HEK293 (cell line): ENCODE results near the gene GPRC5B.

Experiments used
- CTCF ChIA-PET: fragments of 350-600 bp; formaldehyde crosslinking; extraction: SDS; loops from one replicate; lab custom pipeline; 2021; ENCODE audit warnings: antibody characterized with exemption; lab: Yijun Ruan, JAX
- POLR2A ChIA-PET: fragments of 300-600 bp; formaldehyde crosslinking; extraction: SDS; loops from one replicate; lab custom pipeline; 2020; ENCODE audit warnings: antibody characterized with exemption, inconsistent platforms; lab: Yijun Ruan, JAX
- H3K27ac ChIP-seq: fragments of 200-500 bp; sonication (Bioruptor generic); 2 replicates; pipeline ENCODE4 v1.5.1; 2014; ENCODE audit warnings: low read depth, low read length, control low read depth, inconsistent platforms; ENCODE audit errors: extremely low read depth
- H3K36me3 ChIP-seq, 2 experiments: fragments of 200-500 bp in 1 of 2; sonication (Bioruptor generic) in 1 of 2; 1 replicate in 1 of 2; 2 replicates in 1 of 2; pipeline ENCODE4 v1.5.1; 2014 to 2017; ENCODE audit warnings: inconsistent platforms in 2 of 2, low read length in 2 of 2; ENCODE audit not compliant: control insufficient read depth in 2 of 2, insufficient read depth in 1 of 2
- H3K4me1 ChIP-seq: fragments of 200-500 bp; sonication (Bioruptor generic); 2 replicates; pipeline ENCODE4 v1.5.1; 2014; ENCODE audit warnings: mild to moderate bottlenecking, low read length, inconsistent platforms; ENCODE audit not compliant: control insufficient read depth, insufficient read depth
- H3K4me3 ChIP-seq: 2 replicates; pipeline ENCODE4 v1.5.1; 2011; ENCODE audit warnings: low read depth, mild to moderate bottlenecking, control low read depth, low read length, moderate library complexity
- H3K9me3 ChIP-seq: fragments of 200-500 bp; sonication (Bioruptor generic); 2 replicates; pipeline ENCODE4 v1.5.1; 2014; ENCODE audit warnings: low read depth, low read length, inconsistent platforms; ENCODE audit not compliant: control insufficient read depth, insufficient read depth
- BCL6B ChIP-seq: fragments of 450-650 bp; formaldehyde crosslinking; IDR thresholded peaks from 2 replicates; pipeline ENCODE4 v1.5.1; 2017; ENCODE audit warnings: missing biosample characterization, missing genetic modification characterization
- GLI4 ChIP-seq: fragments of 450-650 bp; formaldehyde crosslinking; IDR thresholded peaks from 2 replicates; pipeline ENCODE4 v1.5.1; 2016; ENCODE audit warnings: missing biosample characterization, missing genetic modification characterization
- GLIS1 ChIP-seq: fragments of 450-650 bp; formaldehyde crosslinking; IDR thresholded peaks from 2 replicates; pipeline ENCODE4 v1.5.1; 2016; ENCODE audit warnings: missing biosample characterization, missing genetic modification characterization
- KLF1 ChIP-seq: fragments of 450-650 bp; formaldehyde crosslinking; IDR thresholded peaks from 2 replicates; pipeline ENCODE4 v1.5.1; 2016; ENCODE audit warnings: missing biosample characterization, missing genetic modification characterization
- KLF7 ChIP-seq: fragments of 450-650 bp; formaldehyde crosslinking; IDR thresholded peaks from 2 replicates; pipeline ENCODE4 v1.5.1; 2016; ENCODE audit warnings: missing biosample characterization, missing genetic modification characterization, borderline replicate concordance
- KLF8 ChIP-seq: fragments of 450-650 bp; formaldehyde crosslinking; IDR thresholded peaks from 2 replicates; pipeline ENCODE4 v1.5.1; 2016; ENCODE audit warnings: missing biosample characterization, missing genetic modification characterization
- KLF9 ChIP-seq: fragments of 450-650 bp; formaldehyde crosslinking; IDR thresholded peaks from 2 replicates; pipeline ENCODE4 v1.5.1; 2016; ENCODE audit warnings: missing biosample characterization, missing genetic modification characterization, low read depth
- SALL2 ChIP-seq: fragments of 450-650 bp; formaldehyde crosslinking; IDR thresholded peaks from 2 replicates; pipeline ENCODE4 v1.5.0; 2017; ENCODE audit warnings: missing biosample characterization, mild to moderate bottlenecking, missing genetic modification characterization, borderline replicate concordance
- SP3 ChIP-seq: fragments of 450-650 bp; formaldehyde crosslinking; IDR thresholded peaks from 2 replicates; pipeline ENCODE4 v1.5.1; 2016; ENCODE audit warnings: missing biosample characterization, missing genetic modification characterization
- WT1 ChIP-seq: fragments of 450-650 bp; formaldehyde crosslinking; IDR thresholded peaks from 2 replicates; pipeline ENCODE4 v1.5.1; 2016; ENCODE audit warnings: missing biosample characterization, missing genetic modification characterization
- ZBTB17 ChIP-seq: fragments of 450-650 bp; formaldehyde crosslinking; IDR thresholded peaks from 2 replicates; pipeline ENCODE4 v1.5.1; 2016; ENCODE audit warnings: missing biosample characterization, missing genetic modification characterization
- ZBTB26 ChIP-seq: fragments of 450-650 bp; formaldehyde crosslinking; optimal IDR thresholded peaks from 2 replicates; pipeline ENCODE3; 2016; ENCODE audit warnings: missing biosample characterization, mild to moderate bottlenecking, missing genetic modification characterization
- ZBTB44 ChIP-seq: fragments of 450-650 bp; IDR thresholded peaks from 2 replicates; pipeline ENCODE4 v1.5.1; 2018; ENCODE audit warnings: missing biosample characterization, mild to moderate bottlenecking, missing genetic modification characterization
- ZFP69B ChIP-seq: fragments of 450-650 bp; formaldehyde crosslinking; IDR thresholded peaks from 2 replicates; pipeline ENCODE4 v1.5.1; 2016; ENCODE audit warnings: missing biosample characterization, missing genetic modification characterization
- ZIC2 ChIP-seq: fragments of 450-650 bp; formaldehyde crosslinking; IDR thresholded peaks from 2 replicates; pipeline ENCODE4 v1.5.1; 2016; ENCODE audit warnings: missing biosample characterization, missing genetic modification characterization
- ZNF10 ChIP-seq: fragments of 450-650 bp; formaldehyde crosslinking; IDR thresholded peaks from 2 replicates; pipeline ENCODE4 v1.5.1; 2017; ENCODE audit warnings: missing biosample characterization, missing genetic modification characterization
- ZNF175 ChIP-seq: fragments of 450-650 bp; formaldehyde crosslinking; IDR thresholded peaks from 2 replicates; pipeline ENCODE4 v1.5.1; 2016; ENCODE audit warnings: missing biosample characterization, missing genetic modification characterization
- ZNF214 ChIP-seq: fragments of 450-650 bp; formaldehyde crosslinking; IDR thresholded peaks from 2 replicates; pipeline ENCODE4 v1.5.1; 2017; ENCODE audit warnings: missing biosample characterization, mild to moderate bottlenecking, missing genetic modification characterization, borderline replicate concordance
- ZNF274 ChIP-seq, 2 experiments: fragments of 200-500 bp in 1 of 2; fragments of 450-650 bp in 1 of 2; sonication (Bioruptor generic) in 1 of 2; formaldehyde crosslinking in 1 of 2; IDR thresholded peaks; 2 replicates each; pipeline versions ENCODE4 v1.5.1 to v1.6.1; 2014 to 2016; ENCODE audit warnings: borderline replicate concordance in 1 of 2, inconsistent platforms in 1 of 2, low read length in 1 of 2, missing biosample characterization in 1 of 2, missing genetic modification characterization in 1 of 2
- ZNF335 ChIP-seq: fragments of 450-650 bp; formaldehyde crosslinking; conservative IDR thresholded peaks from 2 replicates; pipeline ENCODE4 v1.5.1; 2016; ENCODE audit warnings: missing biosample characterization, missing genetic modification characterization
- ZNF530 ChIP-seq: fragments of 450-650 bp; formaldehyde crosslinking; IDR thresholded peaks from 2 replicates; pipeline ENCODE4 v1.5.1; 2016; ENCODE audit warnings: low read depth, missing biosample characterization, missing genetic modification characterization
- ZNF677 ChIP-seq: fragments of 450-650 bp; IDR thresholded peaks from 2 replicates; pipeline ENCODE4 v1.5.0; 2018; ENCODE audit warnings: missing biosample characterization, mild to moderate bottlenecking, missing genetic modification characterization, moderate library complexity
- ZNF777 ChIP-seq: fragments of 450-650 bp; formaldehyde crosslinking; IDR thresholded peaks from 2 replicates; pipeline ENCODE4 v1.5.1; 2017; ENCODE audit warnings: missing biosample characterization, missing genetic modification characterization, borderline replicate concordance
- ZNF785 ChIP-seq: fragments of 450-650 bp; formaldehyde crosslinking; IDR thresholded peaks from 2 replicates; pipeline ENCODE4 v1.5.1; 2016; ENCODE audit warnings: missing biosample characterization, missing genetic modification characterization
- ZNF791 ChIP-seq: fragments of 450-650 bp; formaldehyde crosslinking; IDR thresholded peaks from 2 replicates; pipeline ENCODE4 v1.5.1; 2016; ENCODE audit warnings: missing biosample characterization, missing genetic modification characterization
- ZNF792 ChIP-seq: fragments of 450-650 bp; formaldehyde crosslinking; IDR thresholded peaks from 2 replicates; pipeline ENCODE4 v1.5.1; 2016; ENCODE audit warnings: missing biosample characterization, missing genetic modification characterization
- ZSCAN23 ChIP-seq: fragments of 450-650 bp; formaldehyde crosslinking; IDR thresholded peaks from 2 replicates; pipeline ENCODE4 v1.5.1; 2016; ENCODE audit warnings: missing biosample characterization, missing genetic modification characterization
- TF ChIP-seq, protein P1 (sequence below): fragments of 450-650 bp; formaldehyde crosslinking; IDR thresholded peaks from 2 replicates; pipeline ENCODE4 v1.5.1; 2016; ENCODE audit warnings: missing biosample characterization, missing genetic modification characterization
- TF ChIP-seq, protein P2 (sequence below): IDR thresholded peaks from 2 replicates; pipeline ENCODE4 v1.6.1; 2011; ENCODE audit warnings: mild to moderate bottlenecking, low read depth, low read length, borderline replicate concordance

Gene GPRC5B

DNA sequence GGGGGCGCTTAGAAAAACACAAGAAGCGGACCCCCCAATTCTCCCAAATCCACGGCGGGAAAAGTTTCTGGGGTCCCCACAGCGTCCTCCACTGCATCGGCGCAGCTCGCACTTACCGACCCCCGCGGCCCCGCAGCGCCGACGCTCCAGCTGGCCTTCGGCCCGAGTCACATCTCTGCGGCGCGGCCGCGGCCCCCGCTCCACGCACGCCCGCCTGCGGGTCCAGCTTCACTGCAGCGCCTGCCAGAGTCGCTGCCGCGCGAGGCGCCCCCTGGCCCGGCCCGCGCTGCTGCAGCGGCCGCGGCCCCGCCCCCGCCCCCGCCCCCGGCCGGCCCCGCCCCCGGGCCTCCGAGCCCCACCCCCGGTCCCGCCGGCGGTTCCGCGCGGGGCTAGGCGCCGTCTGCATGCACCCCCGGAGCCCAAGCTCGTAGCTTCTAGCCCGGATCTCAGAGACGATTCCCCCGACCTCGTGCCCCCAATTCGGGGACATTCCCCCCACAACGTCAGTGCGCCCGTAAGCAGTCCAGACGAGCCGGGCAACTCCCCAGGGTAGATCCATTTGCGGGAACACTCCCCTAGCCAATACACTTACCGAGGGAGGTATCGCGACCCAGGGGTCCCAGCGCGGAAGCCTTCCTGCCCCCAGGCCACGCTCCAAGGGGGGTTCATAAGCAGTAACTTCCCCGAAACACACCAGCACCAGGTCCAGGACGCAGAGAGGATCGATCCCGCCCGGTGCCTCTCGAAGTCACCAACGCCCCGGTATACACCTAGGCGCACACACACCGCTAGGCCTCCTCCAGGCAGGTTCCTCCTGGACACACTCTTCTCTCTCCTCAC, at the start of gene GPRC5B:
TSS of gene GPRC5B (minus strand) at position 238 of the 840 bp plus-strand sequence. CDS start 12,003 bp downstream, outside the sequence.
- no peaks in the 10 kb centered on the region for H3K4me1 ChIP-seq
- POLR2A ChIA-PET = interaction anchor here (1.5 kb wide), 1 partner anchor 328 kb away, joined by 7 read pairs; no protein-coding TSS in a partner anchor
- peak within 1 kb of the TSS; percentile 51 for H3K4me3 ChIP-seq
- no peaks in the 10 kb centered on the region for H3K9me3 ChIP-seq
- H3K27ac ChIP-seq = peak within 1 kb of the TSS; percentile 42; the same call in 1 of the 2 replicates
- CTCF ChIA-PET = interaction anchor here (0.6 to 6.6 kb wide), 7 partner anchors 74 to 325 kb away, joined by 3 to 99 read pairs (median 3); no protein-coding TSS in a partner anchor
- H3K36me3 ChIP-seq = no peaks in the 10 kb centered on the region
- TF ChIP-seq ZNF791 (tag by site-specific recombination) (no peak), KLF9 (tag by site-specific recombination) (peak; percentile 42; the same call in 1 of the 2 replicates), ZBTB44 (tag by site-specific recombination) (0 out of 2 replicates have a peak, but pooled peaks have one; percentile 13), SALL2 (tag by site-specific recombination) (no peak), KLF8 (0 out of 2 replicates have a peak, but pooled peaks have one; percentile 13), ZNF175 (tag by site-specific recombination) (no peak), ZNF10 (tag by site-specific recombination) (no peak), SP3 (tag by site-specific recombination) (peak; percentile 22; the same call in 1 of the 2 replicates), GLI4 (tag by site-specific recombination) (no peak), ZSCAN23 (tag by site-specific recombination) (no peak), ZNF530 (no peak), ZNF274 (IDR thresholded peaks at IDR 0.05; ENCODE audit: low read length) (no peak), ZNF274 (tag by site-specific recombination; IDR thresholded peaks at IDR 0.05; ENCODE audit: borderline replicate concordance) (no peak), BCL6B (no peak), KLF1 (tag by site-specific recombination) (peak; percentile 22; the same call in 1 of the 2 replicates), WT1 (tag by site-specific recombination) (peak; percentile 53; the same call in 1 of the 2 replicates), ZFP69B (tag by site-specific recombination) (no peak), ZNF677 (tag by site-specific recombination) (no peak), ZNF335 (peak; percentile 40), ZNF777 (tag by site-specific recombination) (peak; percentile 42; the same call in 1 of the 2 replicates), ZNF785 (tag by site-specific recombination) (no peak), ZBTB26 (tag by site-specific recombination) (peak; percentile 57), GLIS1 (tag by site-specific recombination) (peak; percentile 35; the same call in 1 of the 2 replicates), ZNF792 (tag by site-specific recombination) (peak; percentile 90; the same call in 1 of the 2 replicates), ZBTB17 (0 out of 2 replicates have a peak, but pooled peaks have one; percentile 22), ZNF214 (tag by site-specific recombination) (no peak), KLF7 (no peak), ZIC2 (tag by site-specific recombination) (no peak; the same call in 1 of the 2 replicates)
- TF ChIP-seq, protein P1, sequence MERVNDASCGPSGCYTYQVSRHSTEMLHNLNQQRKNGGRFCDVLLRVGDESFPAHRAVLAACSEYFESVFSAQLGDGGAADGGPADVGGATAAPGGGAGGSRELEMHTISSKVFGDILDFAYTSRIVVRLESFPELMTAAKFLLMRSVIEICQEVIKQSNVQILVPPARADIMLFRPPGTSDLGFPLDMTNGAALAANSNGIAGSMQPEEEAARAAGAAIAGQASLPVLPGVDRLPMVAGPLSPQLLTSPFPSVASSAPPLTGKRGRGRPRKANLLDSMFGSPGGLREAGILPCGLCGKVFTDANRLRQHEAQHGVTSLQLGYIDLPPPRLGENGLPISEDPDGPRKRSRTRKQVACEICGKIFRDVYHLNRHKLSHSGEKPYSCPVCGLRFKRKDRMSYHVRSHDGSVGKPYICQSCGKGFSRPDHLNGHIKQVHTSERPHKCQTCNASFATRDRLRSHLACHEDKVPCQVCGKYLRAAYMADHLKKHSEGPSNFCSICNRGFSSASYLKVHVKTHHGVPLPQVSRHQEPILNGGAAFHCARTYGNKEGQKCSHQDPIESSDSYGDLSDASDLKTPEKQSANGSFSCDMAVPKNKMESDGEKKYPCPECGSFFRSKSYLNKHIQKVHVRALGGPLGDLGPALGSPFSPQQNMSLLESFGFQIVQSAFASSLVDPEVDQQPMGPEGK (tag by site-specific recombination) = peak; percentile 61; the same call in 1 of the 2 replicates
- TF ChIP-seq, protein P2, sequence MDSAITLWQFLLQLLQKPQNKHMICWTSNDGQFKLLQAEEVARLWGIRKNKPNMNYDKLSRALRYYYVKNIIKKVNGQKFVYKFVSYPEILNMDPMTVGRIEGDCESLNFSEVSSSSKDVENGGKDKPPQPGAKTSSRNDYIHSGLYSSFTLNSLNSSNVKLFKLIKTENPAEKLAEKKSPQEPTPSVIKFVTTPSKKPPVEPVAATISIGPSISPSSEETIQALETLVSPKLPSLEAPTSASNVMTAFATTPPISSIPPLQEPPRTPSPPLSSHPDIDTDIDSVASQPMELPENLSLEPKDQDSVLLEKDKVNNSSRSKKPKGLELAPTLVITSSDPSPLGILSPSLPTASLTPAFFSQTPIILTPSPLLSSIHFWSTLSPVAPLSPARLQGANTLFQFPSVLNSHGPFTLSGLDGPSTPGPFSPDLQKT = no peak
